GM12892 (cell line): ENCODE data around the gene MPRIP.

Experiments
- POLR2A ChIP-seq: IDR thresholded peaks from 2 replicates; pipeline ENCODE4 v1.6.1; 2011; ENCODE audit warnings: low read depth, low read length, control low read depth
- POLR2AphosphoS5 ChIP-seq: IDR thresholded peaks from 2 replicates; pipeline ENCODE4 v1.6.1; 2011; ENCODE audit warnings: low read depth, low read length, control low read depth

GRCh38 chr17:17164156-17164555, 121.9 kb downstream of the MPRIP start:
- TF ChIP-seq POLR2A (no peak), POLR2AphosphoS5 (no peak)
